ENCODE data around the gene AACS.
"Not testable (repeated sequence)": the region's sequence is repeated elsewhere in the genome, so short reads cannot be mapped to it uniquely, and the experiment has no call there.

The AACS gene

DNA sequence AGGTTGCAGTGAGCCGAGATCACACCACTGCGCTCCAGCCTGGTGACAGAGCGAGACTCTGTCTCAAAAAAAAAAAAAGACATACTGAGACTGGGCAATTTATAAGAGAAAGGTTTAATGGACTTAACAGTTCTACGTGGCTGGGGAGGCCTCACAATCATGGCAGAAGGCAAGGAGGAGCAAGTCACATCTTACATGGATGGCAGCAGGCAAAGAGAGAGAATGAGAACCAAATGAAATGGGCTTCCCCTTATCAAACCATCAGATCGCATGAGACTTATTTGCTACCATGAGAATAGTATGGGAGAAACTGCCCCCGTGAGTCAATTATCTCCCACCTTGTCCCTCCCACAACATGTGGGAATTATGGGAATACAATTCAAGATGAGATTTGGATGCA lies 47.4 kb downstream of the AACS start:
- not testable (repeated sequence) for H3K4me3 ChIP-seq (ENCODE audit: low read length); DNase-seq (ENCODE audit: low read depth, low spot score)

DNA sequence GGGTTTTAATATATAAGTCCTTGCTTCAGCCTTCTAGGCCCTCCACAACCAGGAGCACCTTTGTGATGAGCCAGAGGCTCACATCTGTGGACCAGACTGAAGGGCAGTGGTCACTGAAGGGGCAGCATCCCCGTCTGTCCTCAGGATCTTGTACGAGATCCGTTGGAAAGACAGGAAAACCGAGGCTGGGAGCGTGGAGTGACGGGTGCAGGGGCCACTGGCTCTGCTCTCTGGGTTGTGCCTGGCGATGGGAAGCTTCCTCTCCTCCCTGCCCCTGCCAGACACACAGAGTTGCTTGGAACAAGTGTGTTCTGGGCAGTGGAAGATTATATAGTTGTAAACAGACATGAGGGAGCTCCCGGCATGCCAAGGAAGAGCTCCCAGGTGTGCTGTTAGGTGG lies 48.0 kb downstream of the AACS start:
- no peak overlapping the region for H3K4me3 ChIP-seq (ENCODE audit: low read length)
- DNase-seq (ENCODE audit: low read depth, low spot score): no peak

- H3K4me3 ChIP-seq (ENCODE audit: low read length): no peak overlapping the region
- DNase-seq (ENCODE audit: low read depth, low spot score): no peak
Observed at GRCh38 chr12:125113789-125114188, 48.6 kb downstream of the AACS start.

DNA sequence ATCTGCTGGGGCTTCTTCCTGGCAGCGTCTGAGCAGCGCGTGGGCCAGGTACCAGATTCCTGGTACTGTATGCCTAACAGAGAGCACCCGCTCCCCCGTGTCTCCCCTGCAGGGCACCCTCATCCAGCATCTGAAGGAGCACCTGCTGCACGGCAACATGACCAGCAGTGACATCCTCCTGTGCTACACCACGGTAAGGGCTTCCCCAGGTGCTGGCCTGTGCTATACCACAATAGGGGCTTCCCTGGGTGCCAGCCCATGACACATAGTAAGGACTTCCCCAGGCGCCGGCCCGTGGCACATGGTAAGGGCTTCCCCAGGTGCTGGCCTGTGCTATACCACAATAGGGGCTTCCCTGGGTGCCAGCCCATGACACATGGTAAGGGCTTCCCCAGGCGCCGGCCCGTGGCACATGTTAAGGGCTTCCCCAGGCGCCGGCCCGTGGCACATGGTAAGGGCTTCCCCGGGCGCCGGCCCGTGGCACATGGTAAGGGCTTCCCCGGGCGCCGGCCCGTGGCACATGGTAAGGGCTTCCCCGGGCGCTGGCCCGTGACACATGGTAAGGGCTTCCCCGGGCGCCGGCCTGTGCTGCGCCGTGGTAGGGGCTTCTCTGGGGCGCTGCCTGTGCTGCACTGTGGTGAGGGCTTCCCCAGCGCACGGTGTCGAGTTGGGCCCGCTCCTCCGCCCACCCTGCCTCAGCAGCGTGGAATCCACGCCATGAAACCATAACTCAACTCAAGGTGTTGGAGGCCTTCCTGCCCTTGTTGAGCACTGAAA lies 49.3 kb downstream of the AACS start:
- DNase-seq (ENCODE audit: low read depth, low spot score): no peak
- H3K4me3 ChIP-seq (ENCODE audit: low read length): no peak overlapping the region

DNA sequence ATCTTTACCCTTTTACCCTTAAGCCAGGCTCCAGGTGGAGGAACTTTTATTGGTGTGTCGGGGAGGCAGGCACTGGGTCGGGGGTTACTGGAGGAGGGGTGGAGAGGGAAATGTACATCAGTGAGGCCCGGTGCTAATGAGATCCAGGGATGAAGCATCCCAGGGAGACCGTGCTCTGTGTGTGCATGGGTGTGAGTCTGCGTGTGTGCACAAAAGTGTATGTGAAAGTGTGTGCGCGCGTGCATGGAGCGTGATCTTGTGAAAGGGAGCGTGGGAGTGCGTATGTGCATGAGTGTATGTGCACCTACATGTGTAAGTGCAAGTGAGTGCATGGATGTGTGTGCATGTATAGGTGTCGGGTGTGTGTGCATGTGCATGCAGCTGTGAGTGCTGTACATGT lies 55.3 kb downstream of the AACS start:
- no peak overlapping the region for H3K4me3 ChIP-seq (ENCODE audit: low read length)
- no peak for DNase-seq (ENCODE audit: low read depth, low spot score)

- DNase-seq (ENCODE audit: low read depth, low spot score): no peak
- H3K4me3 ChIP-seq (ENCODE audit: low read length): no peak overlapping the region
Observed at GRCh38 chr12:125121106-125121505, 55.9 kb downstream of the AACS start.

DNA sequence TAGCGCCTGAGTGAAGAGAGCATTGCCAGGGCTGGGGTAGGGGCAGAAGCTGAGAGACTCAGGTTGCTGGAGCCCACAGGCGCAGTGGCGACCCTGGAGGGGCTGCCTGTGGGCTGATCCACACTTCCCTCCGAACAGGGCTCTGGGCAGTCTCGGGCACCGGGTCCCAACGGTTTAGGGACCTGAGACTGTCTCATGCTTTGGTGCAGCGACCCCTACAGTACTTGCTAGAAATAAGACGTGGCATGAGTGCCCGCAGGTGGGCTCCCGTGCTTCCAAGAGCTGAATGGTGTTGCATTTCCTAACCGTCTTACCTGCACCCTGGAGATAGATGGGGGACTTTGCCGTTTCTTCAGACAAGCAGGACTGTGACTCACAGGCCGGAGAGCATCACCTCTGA lies 57.4 kb downstream of the AACS start:
- DNase-seq (ENCODE audit: low read depth, low spot score): no peak
- H3K4me3 ChIP-seq (ENCODE audit: low read length): no peak overlapping the region

GRCh38 chr12:125124320-125124966 lies 59.2 kb downstream of the AACS start:
- no peak for DNase-seq (ENCODE audit: low read depth, low spot score)
- H3K4me3 ChIP-seq (ENCODE audit: low read length): no peak overlapping the region

DNA sequence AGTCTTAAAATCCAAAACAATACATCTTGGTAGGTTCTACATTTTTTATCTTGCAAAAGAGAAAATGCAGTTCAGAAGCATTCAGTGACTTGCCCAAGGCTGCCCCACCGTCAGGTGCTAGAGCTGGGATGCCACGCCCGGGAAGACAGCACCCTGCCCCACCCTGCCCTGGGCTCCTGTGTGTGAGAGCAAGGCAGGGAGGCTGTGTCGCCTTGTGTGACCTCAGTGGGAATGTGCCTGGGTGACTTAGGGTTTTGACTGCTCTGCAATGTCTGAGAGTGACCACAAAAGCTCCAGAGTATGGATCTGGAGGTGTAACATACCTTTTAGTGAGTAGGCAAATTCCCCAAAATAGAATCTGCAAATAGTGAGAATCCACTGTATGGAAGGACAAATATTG lies 60.0 kb downstream of the AACS start:
- no peak for DNase-seq (ENCODE audit: low read depth, low spot score)
- H3K4me3 ChIP-seq (ENCODE audit: low read length): no peak overlapping the region

- DNase-seq (ENCODE audit: low read depth, low spot score): no peak
- H3K4me3 ChIP-seq (ENCODE audit: low read length): no peak overlapping the region
Observed at GRCh38 chr12:125128439-125129178, 63.4 kb downstream of the AACS start.

DNA sequence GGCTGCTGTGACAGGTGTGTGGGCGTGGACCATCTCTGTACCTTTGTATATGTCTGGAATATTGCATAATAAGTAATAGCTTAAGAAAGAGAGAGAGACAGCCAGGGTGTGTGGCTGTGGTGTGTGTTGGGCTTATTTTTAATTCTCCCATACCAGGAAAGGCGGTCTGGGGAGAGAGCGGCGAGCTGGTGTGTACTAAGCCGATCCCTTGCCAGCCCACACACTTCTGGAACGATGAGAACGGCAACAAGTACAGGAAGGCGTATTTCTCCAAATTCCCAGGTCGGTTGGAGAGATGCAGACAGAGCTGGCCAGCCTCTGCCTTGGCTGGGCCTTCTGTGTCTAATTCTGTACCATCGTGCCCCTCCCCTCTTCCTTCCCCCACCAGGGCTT lies 63.9 kb downstream of the AACS start:
- no peak for DNase-seq (ENCODE audit: low read depth, low spot score)
- H3K4me3 ChIP-seq (ENCODE audit: low read length): no peak overlapping the region

- DNase-seq (ENCODE audit: low read depth, low spot score): no peak
- no peak overlapping the region for H3K4me3 ChIP-seq (ENCODE audit: low read length)
Observed at GRCh38 chr12:125129591-125130255, 64.5 kb downstream of the AACS start.

DNA sequence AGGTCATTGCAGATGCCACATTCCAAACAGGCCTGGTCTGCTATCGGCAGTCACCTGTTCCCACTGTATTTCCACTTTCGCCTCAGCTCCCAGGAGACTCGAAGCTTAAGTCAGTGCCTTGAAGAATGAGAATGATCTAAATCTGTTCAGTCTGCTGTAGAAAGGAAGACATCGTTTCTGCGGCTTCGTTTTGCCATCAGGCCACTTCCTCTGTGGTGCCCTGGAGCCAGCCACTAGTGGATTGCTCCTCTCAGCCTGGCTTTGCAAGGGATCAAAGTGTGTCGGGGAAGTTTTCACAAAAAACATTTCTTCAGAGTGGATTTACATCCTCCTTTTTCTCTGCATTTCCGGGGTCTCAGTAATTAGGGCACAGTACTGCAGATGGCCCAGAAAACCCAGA lies 66.7 kb downstream of the AACS start:
- peak; percentile 46 for DNase-seq (ENCODE audit: low read depth, low spot score)
- no peak overlapping the region for H3K4me3 ChIP-seq (ENCODE audit: low read length)

DNA sequence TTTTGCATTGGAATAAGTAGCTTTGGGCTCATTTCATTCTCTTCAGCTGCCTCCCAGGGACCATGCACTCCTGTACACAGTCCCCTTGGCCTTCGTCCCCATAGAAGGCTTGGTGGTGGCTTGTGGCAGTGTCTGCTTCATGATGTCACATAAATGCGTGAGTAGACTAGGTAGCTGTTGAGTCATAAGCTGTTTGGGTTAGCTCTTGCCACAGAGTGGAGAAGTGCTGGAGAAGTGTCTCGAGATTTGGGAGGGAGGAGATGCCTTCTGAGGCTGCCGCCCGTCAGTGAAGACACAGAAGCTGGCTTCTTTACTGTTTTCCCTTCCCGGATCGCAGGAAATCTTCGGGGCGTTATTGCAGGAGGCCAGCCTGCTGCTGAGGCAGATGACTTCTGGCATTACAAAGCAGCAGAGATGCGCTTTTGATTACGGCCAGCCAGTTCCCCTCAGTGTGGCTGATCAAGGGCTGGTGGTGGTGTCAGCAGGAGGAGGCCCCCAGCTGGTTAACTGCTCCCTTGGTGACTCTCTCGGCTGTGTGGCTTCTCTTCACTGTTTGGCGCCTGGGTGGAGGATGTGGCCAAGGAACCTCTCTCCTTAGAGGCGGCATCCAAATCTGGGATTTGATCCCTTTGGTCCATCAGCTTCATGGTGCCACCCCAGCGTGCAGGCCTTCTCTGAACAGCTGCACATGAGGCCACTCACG lies 67.6 kb downstream of the AACS start:
- peak; percentile 40 for DNase-seq (ENCODE audit: low read depth, low spot score)

GRCh38 chr12:125133616-125134015 lies 68.4 kb downstream of the AACS start:
- DNase-seq (ENCODE audit: low read depth, low spot score): no peak
- H3K4me3 ChIP-seq (ENCODE audit: low read length): no peak overlapping the region

More for the DNA sequence above, 67.6 kb downstream of the AACS start:
- no peak overlapping the region for H3K4me3 ChIP-seq (ENCODE audit: low read length)

GRCh38 chr12:125134576-125134975 lies 69.3 kb downstream of the AACS start:
- DNase-seq (ENCODE audit: low read depth, low spot score): no peak

GRCh38 chr12:125135906-125136305 lies 70.7 kb downstream of the AACS start:
- no peak for DNase-seq (ENCODE audit: low read depth, low spot score)
- H3K4me3 ChIP-seq (ENCODE audit: low read length): no peak overlapping the region

More at GRCh38 chr12:125134576-125134975, 69.3 kb downstream of the AACS start:
- H3K4me3 ChIP-seq (ENCODE audit: low read length): no peak overlapping the region

DNA sequence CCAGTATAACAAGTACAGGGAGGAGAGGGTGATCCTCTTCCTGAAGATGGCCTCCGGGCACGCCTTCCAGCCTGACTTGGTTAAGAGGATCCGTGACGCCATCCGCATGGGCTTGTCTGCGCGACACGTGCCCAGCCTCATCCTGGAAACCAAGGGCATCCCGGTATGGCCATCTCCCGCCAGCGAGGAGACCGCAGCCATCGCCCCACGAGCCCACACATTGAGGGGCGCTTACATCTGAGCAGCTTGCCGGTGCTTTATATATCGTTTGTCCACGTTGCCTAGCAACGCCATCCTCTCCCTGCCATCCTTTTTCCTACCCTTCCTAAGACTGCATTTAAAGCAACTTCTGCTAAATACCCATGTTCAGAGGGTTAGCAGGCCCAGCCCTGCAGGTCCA lies 71.5 kb downstream of the AACS start:
- no peak overlapping the region for H3K4me3 ChIP-seq (ENCODE audit: low read length)
- DNase-seq (ENCODE audit: low read depth, low spot score): no peak

DNA sequence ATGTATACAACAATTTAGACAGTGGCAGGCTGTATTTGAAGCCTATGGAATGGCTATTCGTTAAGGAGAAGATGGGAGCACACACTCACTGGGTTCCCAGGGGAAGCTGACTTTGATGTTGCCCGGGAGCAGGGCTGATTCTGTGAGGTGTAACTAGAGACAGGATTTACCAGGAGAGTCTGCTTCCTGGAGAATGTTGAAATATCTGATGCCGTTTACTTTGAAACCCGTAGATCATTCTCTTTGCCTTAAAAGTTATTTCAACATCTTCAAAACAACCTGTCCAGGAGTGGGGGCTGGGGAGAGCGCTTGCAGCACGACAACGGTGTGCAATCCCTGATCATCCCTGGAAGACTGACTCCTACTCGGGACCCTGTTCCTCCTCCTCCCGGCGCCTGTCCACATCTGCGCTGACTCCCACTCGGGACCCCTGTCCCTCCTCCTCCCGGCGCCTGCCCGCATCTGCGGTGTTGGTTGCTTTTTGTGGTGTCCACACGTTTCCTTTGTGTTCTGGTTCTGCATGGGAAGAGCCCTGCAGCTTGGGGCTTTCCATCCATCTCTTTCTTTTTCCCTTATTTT lies 72.6 kb downstream of the AACS start:
- DNase-seq (ENCODE audit: low read depth, low spot score): no peak
- no peak overlapping the region for H3K4me3 ChIP-seq (ENCODE audit: low read length)
